Measurements from ENCODE around the gene NDUFS6.
"Not testable (repeated sequence)": the region's sequence is repeated elsewhere in the genome, so short reads cannot be mapped to it uniquely, and the experiment has no call there.

The NDUFS6 gene

DNA sequence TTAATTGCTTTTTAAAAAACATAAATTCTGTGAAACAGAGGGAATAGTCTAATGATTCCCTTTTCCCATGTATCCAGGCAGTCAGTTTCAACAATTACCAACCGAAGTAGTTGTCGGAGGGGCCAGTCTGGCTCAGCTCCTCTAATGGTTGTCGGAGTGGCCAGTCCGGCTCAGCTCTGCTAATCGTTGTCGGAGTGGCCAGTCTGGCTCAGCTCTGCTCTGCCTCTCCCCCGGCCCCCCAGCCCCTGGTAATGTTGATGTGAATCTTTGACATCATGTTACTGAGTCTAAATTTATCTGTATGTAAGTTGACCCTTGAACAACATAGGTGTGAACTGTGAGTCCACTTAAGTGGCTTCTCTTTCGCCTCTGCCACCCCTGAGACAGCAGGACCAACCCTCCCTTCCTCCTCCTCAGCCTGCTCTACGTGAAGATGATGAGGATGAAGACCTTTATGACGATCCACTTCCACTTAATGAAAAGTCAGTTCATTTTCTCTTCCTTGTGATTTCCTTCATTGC, 9.4 kb downstream of the NDUFS6 start:
- H3K4me3 ChIP-seq (ENCODE audit: low read depth, low read length) = no peak overlapping the region
- TF ChIP-seq, protein P1, sequence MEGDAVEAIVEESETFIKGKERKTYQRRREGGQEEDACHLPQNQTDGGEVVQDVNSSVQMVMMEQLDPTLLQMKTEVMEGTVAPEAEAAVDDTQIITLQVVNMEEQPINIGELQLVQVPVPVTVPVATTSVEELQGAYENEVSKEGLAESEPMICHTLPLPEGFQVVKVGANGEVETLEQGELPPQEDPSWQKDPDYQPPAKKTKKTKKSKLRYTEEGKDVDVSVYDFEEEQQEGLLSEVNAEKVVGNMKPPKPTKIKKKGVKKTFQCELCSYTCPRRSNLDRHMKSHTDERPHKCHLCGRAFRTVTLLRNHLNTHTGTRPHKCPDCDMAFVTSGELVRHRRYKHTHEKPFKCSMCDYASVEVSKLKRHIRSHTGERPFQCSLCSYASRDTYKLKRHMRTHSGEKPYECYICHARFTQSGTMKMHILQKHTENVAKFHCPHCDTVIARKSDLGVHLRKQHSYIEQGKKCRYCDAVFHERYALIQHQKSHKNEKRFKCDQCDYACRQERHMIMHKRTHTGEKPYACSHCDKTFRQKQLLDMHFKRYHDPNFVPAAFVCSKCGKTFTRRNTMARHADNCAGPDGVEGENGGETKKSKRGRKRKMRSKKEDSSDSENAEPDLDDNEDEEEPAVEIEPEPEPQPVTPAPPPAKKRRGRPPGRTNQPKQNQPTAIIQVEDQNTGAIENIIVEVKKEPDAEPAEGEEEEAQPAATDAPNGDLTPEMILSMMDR (IDR thresholded peaks at IDR 0.05; ENCODE audit: low read depth, low read length) = no peak

DNA sequence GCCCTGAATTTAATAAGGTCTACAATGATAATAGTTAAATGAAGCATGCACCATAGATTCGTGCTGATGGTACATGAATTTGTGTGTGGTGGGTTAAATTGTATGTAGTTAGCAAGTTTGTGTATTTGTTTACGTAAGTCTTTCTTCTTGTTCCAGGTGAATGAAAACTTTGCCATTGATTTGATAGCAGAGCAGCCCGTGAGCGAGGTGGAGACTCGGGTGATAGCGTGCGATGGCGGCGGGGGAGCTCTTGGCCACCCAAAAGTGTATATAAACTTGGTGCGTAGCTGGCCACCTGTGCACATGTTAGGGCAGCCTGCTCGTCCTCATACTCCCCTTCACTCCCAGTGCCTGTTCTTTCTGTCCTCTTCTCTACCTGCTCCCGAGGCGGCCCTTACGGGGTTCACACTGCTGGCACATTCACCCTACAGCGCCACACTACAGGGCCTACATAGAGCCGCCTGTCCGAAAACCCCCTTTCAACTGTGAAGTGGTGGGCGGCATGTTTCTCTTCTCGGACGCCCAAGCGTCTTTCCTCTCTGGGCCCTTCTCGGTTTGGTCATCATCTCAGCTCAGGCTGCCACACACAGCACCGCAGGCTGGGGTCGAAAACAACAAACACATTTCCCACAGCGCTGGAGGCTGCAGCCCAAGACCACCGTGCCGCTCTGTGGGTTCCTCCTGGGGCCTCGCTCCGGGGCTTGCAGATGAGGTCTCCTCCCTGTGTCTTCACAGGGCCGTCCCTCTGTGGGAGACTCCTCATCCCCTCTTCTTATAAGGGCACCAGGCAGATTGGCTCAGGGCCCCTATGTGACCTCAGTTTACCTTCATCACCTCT, 13.2 kb downstream of the NDUFS6 start:
- TF ChIP-seq, protein P1 (IDR thresholded peaks at IDR 0.05; ENCODE audit: low read depth, low read length) = no peak

DNA sequence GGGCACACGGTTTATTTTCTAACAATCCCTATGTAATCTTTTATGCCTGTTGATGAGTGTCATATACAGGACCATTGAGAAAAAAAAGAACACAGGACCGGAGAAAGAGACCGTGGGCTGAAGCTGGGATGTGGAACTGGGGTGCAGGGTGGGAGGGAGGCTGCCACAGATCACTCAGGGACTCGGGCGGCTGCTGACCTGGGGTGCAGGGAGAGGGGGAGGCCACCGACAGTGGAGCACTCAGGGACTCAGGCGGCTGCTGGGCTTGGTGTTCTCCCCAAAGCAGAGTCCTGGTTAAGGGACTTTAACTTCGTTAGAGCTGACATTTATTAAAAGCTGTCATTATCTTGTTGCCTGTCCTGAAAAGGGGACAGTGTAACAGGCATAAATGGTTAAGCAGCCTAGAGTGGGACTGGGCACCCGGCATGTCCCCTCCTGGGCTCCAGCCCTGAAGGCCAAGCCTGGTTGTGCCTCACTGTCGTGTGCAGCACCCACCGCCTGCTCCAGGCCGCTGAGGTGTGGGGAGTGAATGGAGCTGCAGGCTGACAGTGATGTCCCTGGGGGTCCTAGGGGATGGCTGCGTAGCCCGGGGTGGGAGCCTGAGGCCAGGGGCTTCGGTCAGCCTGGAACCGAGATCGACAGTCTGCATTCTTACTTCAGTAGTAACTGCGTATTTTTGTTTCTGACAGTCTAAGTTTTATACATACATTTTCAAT, 14.0 kb downstream of the NDUFS6 start:
- TF ChIP-seq, protein P1 (IDR thresholded peaks at IDR 0.05; ENCODE audit: low read depth, low read length) = no peak
- no peak overlapping the region for H3K4me3 ChIP-seq (ENCODE audit: low read depth, low read length)

More for the DNA sequence above, 13.2 kb downstream of the NDUFS6 start:
- no peak overlapping the region for H3K4me3 ChIP-seq (ENCODE audit: low read depth, low read length)

DNA sequence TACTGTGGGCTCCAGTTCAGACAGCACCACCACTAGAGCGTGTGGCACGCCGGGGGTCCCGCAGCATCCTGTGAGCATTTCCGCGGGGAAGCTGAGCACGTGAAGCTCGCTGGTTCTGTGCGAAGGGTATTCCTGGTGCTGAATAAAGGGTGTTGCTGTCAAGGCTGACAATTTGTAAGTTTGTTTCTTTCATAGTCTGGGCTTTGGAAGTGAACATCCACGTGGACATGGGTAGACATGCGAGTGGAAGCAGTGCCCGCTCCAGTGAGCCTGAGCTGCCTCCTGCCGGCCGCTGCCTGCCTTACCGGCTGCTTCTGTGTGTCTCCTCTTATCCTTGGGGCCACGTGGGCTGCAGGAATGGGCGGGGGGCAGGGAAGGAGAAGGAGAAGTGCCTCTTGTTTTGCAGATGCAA, 14.7 kb downstream of the NDUFS6 start:
- no peak overlapping the region for H3K4me3 ChIP-seq (ENCODE audit: low read depth, low read length)
- TF ChIP-seq, protein P1 (IDR thresholded peaks at IDR 0.05; ENCODE audit: low read depth, low read length) = no peak

DNA sequence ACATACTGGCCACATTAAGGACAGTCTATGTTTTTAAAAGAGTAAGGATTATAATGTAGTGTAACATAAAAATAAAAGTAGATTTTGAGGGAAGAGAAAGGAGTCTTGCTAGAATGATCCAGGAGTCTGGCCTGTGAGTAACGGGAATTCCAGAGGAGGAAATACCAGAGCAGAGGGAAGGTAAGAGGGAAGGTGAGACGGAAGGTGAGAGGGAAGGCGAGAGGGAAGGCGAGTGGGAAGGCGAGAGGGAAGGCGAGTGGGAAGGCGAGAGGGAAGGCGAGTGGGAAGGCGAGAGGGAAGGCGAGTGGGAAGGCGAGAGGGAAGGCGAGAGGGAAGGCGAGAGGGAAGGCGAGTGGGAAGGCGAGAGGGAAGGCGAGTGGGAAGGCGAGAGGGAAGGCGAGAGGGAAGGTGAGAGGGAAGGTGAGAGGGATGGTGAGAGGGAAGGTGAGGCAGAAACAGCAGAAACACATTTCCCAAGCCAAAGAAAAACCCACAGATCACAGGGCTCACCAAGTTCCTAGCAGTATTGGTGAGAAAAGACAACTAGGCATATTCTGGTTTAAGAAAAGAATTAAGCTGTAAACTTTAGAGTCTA, 15.4 kb downstream of the NDUFS6 start:
- not testable (repeated sequence) for H3K4me3 ChIP-seq (ENCODE audit: low read depth, low read length)

DNA sequence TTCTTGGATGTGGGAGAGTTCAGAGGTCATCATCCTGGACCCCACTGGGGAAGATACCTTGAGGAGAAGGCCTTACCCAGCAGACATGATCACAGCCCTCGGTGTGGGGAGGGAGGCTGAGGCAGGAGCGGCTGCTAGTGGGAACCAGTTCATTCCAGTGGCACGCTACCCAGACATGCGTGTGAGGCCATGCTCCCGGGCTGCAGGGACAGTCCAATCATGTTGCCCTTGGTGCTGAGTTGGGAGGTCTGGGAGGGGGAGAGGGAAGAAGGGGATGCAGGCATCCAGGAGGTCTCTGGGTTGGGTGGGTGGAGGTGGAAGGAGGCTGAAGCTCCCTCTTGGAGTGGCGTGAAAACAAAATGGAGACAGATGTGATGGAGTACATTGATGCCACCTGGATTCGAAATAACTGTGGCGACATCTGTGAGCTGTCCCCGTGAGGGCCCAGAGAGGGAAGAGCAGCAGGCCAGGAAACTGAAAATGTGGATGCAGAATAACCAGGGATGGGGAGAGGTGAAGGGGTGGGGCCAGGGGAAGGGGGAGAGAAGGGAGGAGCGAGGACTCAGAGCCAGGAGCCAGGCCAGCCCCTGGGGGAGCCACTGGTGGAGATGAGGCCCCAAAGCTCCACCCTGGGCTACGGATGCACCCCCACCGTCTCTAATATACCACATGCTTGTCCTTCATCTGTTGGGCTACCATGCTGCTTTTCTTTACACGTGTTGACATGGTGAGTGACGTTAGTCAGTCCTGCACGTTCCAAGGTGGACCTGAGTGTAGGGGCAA, 16.2 kb downstream of the NDUFS6 start:
- TF ChIP-seq, protein P1 (IDR thresholded peaks at IDR 0.05; ENCODE audit: low read depth, low read length) = no peak
- H3K4me3 ChIP-seq (ENCODE audit: low read depth, low read length) = no peak overlapping the region

DNA sequence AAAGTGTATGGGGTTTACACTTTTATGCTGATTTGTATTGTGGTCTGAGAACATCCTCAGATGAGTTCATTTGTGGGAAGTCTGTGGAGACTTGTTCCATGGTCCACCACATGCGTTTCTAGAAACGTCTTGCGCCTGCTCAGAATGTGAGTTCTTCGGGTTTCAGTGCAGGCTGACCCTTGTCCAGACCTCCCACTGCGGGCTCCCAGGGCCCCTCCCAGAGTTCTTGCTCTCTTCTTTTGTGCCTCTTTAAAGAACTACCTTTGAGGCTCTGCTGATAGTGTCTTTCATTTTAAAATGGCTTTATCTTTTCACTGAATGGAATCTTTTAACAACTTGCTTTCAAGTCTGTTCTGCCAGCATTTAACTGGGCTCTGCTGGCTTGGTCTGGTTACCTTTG, 17.6 kb downstream of the NDUFS6 start:
- H3K4me3 ChIP-seq (ENCODE audit: low read depth, low read length) = no peak overlapping the region
- TF ChIP-seq, protein P1 (IDR thresholded peaks at IDR 0.05; ENCODE audit: low read depth, low read length) = no peak

All from WI38 (cell line).